Measurements from ENCODE around the gene GALM.

GALM gene

GRCh38 chr2:38626326-38627035 is 39.4 kb upstream of the GALM start:
- POLR2A ChIA-PET: no interaction called here

GRCh38 chr2:38627391-38627790 is 38.5 kb upstream of the GALM start:
- no peak for DNase-seq (ENCODE audit: extremely low spot score)
- ChIA-PET POLR2A (interaction anchor here (0.8 kb wide), 1 partner anchor 124 kb away, joined by 3 read pairs; the partner anchor contains the start of gene SRSF7), CTCF (interaction anchor here (0.8 to 3.3 kb wide), 6 partner anchors 10 to 46 kb away, joined by 3 to 8 read pairs (median 6); no protein-coding TSS in a partner anchor)
- TF ChIP-seq, protein P1, sequence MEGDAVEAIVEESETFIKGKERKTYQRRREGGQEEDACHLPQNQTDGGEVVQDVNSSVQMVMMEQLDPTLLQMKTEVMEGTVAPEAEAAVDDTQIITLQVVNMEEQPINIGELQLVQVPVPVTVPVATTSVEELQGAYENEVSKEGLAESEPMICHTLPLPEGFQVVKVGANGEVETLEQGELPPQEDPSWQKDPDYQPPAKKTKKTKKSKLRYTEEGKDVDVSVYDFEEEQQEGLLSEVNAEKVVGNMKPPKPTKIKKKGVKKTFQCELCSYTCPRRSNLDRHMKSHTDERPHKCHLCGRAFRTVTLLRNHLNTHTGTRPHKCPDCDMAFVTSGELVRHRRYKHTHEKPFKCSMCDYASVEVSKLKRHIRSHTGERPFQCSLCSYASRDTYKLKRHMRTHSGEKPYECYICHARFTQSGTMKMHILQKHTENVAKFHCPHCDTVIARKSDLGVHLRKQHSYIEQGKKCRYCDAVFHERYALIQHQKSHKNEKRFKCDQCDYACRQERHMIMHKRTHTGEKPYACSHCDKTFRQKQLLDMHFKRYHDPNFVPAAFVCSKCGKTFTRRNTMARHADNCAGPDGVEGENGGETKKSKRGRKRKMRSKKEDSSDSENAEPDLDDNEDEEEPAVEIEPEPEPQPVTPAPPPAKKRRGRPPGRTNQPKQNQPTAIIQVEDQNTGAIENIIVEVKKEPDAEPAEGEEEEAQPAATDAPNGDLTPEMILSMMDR (IDR thresholded peaks at IDR 0.05; ENCODE audit: control extremely low read depth, extremely low read depth, low read depth, missing control alignments): no peak

More at GRCh38 chr2:38626326-38627035, 39.4 kb upstream of the GALM start:
- DNase-seq (ENCODE audit: extremely low spot score): no peak
- TF ChIP-seq, protein P1 (IDR thresholded peaks at IDR 0.05; ENCODE audit: control extremely low read depth, extremely low read depth, low read depth, missing control alignments): no peak
- CTCF ChIA-PET: interaction anchor here (1.1 to 3.3 kb wide), 10 partner anchors 9 to 114 kb away, joined by 3 to 8 read pairs (median 6); no protein-coding TSS in a partner anchor

DNA sequence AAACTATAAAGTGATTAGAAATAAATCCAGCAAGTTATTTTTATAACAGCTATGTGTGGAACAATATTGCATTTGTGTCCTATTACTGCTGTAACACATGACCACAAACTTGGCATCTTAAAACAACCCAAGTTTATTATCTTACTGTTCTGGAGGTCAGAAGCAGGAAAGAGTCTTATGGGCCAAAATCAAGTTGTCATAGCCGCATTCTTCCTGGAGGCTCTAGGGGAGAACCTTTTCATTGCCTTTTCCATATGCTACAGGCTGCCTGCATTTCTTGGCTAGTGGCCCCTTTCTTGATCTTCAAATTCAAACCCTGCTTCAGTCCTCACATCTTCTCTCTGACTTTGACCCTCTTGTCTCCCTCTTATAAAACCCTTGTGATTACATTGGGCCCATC is 36.2 kb upstream of the GALM start:
- no peak for DNase-seq (ENCODE audit: extremely low spot score)
- TF ChIP-seq, protein P1 (IDR thresholded peaks at IDR 0.05; ENCODE audit: control extremely low read depth, extremely low read depth, low read depth, missing control alignments): no peak
- POLR2A ChIA-PET: no interaction called here
- CTCF ChIA-PET: interaction anchor here (1.2 to 2.4 kb wide), 3 partner anchors 10 to 16 kb away, joined by 3 to 6 read pairs (median 5); no protein-coding TSS in a partner anchor

- ChIA-PET CTCF (no interaction called here), POLR2A (no interaction called here)
- no peak for DNase-seq (ENCODE audit: extremely low spot score)
- TF ChIP-seq, protein P1 (IDR thresholded peaks at IDR 0.05; ENCODE audit: control extremely low read depth, extremely low read depth, low read depth, missing control alignments): no peak
These were observed 33.9 kb upstream of the GALM start for GRCh38 chr2:38631976-38632375.

DNA sequence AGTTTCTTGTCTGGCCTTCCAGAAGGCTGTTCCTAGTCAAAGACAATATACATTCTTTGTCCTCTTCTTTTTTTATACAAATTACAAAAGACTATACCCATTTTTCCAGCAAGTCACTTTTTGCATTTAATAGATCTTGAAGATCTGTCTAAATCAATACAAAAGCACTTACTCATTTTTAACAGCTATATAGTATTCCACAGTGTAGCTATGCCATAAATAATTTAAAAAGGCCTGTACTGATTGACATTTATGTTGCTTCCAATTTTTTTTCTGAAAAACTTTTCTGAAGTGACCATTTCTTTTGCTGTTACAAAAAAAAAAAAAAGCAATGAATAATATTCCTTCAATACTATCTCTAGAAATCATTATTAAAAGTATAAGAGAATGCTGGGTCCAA is 32.9 kb upstream of the GALM start:
- ChIA-PET POLR2A (interaction anchor here (0.6 kb wide), 1 partner anchor 162 kb away, joined by 3 read pairs; no protein-coding TSS in a partner anchor), CTCF (interaction anchor here (1.5 kb wide), 1 partner anchor 20 kb away, joined by 3 read pairs; no protein-coding TSS in a partner anchor)
- DNase-seq (ENCODE audit: extremely low spot score): no peak
- TF ChIP-seq, protein P1 (IDR thresholded peaks at IDR 0.05; ENCODE audit: control extremely low read depth, extremely low read depth, low read depth, missing control alignments): no peak

DNA sequence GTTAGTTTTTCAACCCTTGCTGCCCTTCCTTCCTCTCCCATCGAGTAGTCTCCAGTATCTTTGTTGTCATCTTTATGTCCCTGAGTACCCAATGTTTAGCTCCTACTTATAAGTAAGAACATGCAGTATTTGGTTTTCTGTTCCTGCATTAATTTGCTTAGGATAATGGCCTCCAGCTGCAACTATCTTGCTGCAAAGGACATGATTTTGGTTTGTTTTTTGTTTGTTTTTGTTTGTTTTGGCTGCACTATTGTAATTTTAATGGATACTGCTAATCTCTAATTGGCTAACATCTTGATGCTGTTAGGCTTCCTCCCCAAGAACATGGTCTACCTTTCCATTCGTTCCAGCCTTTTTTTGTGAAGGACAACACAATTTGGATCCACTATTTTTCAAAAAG is 32.0 kb upstream of the GALM start:
- ChIA-PET CTCF (interaction anchor here (1.3 to 2.4 kb wide), 4 partner anchors 16 to 30 kb away, joined by 3 to 13 read pairs (median 4); no protein-coding TSS in a partner anchor), POLR2A (no interaction called here)
- TF ChIP-seq, protein P1 (IDR thresholded peaks at IDR 0.05; ENCODE audit: control extremely low read depth, extremely low read depth, low read depth, missing control alignments): no peak

More for the DNA sequence above, 32.0 kb upstream of the GALM start:
- no peak for DNase-seq (ENCODE audit: extremely low spot score)
